HG03095 (cell line): ENCODE measurements around the gene AVPR2.

ENCODE experiments used
- ATAC-seq: cut with Tn5 transposase; IDR thresholded peaks from one replicate; pipeline ENCODE4 v1.9.1; 2021; ENCODE audit warnings: moderate library complexity; ENCODE audit not compliant: unreplicated experiment

Gene AVPR2

GRCh38 chrX:153903991-153904957 is at the start of gene AVPR2:
Gene AVPR2, plus strand, starts transcription at chrX:153904673. Its CDS starts 473 bp downstream, at chrX:153905146.
- ATAC-seq, result no peak

GRCh38 chrX:153854702-153855101 is 49.8 kb upstream of the AVPR2 start:
- ATAC-seq, result no peak

DNA sequence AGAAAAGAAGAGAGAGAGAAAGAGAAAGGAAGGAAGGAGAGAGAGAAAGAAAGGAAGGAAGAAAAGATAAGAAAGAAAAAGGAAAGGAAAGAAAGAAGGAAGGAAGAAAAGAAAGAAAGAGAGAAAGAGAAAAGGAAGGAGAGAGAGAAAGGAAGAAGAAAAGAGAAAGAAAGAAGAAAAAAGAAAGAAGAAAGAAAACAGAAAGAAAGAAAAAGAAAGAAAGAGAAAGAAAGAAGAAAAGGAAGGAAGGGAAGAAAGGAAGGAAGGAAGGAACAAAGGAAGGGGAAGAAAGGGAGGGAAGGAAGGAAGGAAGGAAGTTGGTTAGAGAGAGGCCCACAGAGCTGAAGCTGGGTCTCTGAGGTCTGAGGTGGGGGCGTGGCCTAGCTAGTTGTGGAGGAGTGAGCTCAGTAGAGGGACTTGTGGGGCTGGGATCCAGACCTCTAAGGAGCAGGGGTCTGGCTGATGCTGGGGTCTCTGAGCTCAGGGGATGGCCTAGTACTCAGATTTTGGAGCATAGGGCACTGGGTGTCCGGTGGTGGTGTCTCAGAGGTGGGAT is 47.0 kb upstream of the AVPR2 start:
- no peak for ATAC-seq

DNA sequence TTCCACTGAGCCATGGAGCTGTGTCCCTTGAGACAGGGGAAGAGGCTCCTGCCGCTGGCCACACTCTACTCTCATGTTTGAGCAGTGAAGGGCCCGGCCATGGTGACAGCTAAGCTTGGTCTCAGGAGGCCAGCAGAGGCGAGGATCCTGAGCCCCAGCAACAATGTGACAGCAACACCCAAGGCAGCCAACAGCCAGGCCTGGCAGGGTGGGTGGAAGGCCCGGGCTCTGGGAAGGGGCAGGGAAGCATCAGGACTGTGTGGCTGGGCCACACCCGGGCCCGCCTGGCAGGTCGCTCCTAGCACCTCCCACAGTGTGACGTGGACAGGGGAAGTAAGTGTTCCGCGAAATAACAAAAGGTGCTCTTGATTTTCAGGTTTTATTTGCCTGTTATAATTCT is 43.3 kb upstream of the AVPR2 start:
- ATAC-seq, result no peak

DNA sequence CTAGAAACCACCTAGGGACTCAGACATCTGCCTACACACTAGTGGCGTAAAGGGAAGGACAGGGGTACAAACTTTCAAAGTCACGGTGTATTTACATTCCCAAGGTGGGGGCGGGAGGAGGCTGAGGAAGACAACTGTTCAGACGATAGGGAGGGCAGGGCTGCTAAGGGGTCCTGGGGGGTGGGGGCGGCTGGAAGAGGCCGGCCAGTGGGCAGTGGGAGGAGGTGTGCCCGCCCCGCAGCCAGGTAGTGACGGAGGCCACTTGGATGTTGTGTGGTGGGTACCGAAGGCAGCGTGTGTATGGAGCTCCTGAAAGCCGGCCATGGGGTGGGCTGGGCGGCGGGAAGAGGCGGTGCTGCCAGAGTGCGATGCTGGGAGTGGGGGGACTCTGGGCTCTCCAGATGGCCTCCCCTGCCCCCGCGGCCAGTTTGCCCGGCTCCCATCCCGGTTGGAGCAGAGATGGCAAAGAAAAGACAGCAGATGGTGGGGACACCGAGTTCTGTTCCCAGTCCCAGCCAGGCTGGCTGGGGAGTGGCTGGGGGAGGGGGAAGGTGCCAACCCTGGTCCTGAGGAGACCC is 42.7 kb upstream of the AVPR2 start:
- no peak for ATAC-seq

DNA sequence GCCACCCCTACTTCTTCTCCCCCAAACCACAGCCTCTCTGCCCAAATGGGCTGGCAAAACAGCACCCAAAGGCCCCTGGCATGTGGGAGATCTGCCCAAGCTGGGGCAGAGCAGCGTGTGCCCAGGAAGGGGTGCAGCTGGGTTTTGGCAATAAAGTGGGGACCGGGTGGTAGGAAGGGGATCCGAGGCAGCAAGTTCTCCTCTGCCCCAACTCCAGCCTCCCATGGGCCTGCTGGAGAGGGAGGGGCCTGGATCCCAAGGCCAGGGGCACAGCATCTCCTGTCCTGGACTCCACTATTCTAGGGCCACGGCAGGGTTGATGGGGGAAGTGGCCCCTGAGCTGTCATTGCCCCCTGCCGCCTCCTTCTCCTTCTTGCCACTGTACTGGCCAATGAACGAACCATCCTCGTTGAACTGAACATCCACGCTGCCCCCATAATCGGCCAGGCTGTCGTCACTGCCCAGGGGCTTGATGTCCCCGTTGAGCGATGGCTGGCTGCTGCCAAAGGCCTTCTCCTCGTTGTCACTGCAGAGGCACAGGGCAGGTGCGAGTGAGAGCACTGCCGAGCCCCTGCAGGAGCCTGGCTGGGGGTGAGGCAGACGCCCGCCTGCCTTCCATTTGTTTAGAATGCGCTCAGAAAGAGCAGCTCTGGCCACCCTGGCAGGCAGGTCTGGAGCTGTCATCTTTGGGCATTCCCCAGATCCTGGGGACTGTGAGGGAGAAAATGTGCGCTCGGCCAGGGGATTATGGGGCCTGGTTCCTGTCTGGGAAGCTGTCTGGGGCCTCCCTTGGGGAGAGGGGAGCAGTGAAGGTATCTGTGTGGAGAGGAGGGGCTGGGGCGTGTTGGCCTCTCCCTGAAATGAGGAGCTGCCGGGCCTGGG is 41.9 kb upstream of the AVPR2 start:
- ATAC-seq, result no peak

- ATAC-seq, result no peak
These were observed 41.1 kb upstream of the AVPR2 start for GRCh38 chrX:153863251-153863991.

GRCh38 chrX:153864101-153864500 is 40.4 kb upstream of the AVPR2 start:
- ATAC-seq, result no peak

GRCh38 chrX:153864561-153865320 is 39.7 kb upstream of the AVPR2 start:
- no peak for ATAC-seq

- no peak for ATAC-seq
These were observed 39.2 kb upstream of the AVPR2 start for GRCh38 chrX:153865321-153865580.

DNA sequence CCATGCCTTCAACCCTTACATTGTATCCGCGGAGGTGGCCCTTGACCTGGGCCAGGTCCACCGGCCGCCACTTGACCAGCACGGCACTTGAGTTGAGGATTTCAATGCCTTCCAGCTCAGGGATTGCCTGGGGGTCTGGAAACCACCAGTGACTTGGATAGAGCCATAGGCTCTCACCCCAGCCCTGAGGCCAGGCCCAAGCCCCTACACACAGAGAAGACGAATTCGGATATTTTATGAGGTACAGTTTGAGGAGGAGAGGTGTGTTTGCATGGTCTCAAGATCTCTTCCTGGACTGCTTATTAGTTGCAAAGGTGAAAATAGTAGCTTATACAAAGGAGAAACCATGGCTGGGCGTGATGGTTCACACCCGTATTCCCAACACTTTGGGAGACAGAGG is 38.8 kb upstream of the AVPR2 start:
- no peak for ATAC-seq

DNA sequence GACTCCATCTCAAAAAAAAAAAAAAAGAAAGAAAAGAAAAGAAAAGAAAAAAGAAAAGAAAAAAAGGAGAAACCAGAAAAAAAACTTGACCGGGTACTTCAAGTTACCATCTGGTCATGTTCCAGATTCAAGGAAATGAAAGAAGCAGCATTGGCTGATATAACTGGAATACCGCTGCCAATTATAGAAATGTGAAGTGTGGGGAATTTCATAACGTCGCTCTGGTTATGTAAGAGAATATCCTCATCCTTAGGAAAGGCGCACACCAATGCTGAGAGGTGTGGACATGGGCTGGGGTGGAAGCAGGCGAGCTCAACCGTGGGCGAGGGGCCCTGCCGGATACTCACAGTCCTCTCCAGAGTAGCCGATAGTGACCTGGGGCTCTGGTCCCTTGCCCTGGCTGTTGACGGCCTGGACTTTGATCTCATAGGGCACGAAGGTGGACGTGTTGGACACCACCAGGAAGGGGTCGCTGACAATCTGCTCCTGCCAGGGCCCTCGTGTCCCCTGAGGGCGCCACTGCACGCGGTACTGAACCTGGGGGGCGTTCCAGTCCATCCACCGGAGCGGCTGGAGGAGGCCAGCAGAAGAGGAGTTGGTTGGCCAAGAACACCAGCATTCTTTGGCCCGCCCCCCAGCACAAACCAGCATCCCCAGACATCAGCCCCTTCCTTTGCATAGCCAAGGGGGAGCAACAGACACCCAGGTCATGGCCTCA is 38.0 kb upstream of the AVPR2 start:
- ATAC-seq, result no peak

DNA sequence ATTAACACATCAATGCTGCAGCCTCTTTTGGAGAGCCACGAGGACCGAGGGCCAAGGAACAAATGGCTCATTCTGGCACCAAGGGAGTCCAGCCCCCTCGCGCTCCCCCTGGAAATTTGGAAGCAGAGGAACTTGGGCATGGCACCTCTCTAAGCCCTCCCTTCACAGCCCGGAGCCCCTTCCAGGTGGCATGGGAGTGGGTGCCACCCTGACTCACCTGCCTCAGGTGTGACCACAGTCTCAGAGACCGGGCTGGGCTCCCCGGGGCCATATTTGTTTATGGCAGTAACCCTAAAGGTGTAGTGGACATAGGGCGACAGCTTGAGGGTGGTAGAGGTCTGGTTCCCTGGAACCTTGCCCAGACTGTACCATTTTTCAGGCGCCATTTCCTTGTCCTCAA is 37.3 kb upstream of the AVPR2 start:
- ATAC-seq, result no peak

GRCh38 chrX:153867671-153868070 is 36.8 kb upstream of the AVPR2 start:
- no peak for ATAC-seq

- no peak for ATAC-seq
These were observed 35.6 kb upstream of the AVPR2 start for GRCh38 chrX:153868576-153869472.

DNA sequence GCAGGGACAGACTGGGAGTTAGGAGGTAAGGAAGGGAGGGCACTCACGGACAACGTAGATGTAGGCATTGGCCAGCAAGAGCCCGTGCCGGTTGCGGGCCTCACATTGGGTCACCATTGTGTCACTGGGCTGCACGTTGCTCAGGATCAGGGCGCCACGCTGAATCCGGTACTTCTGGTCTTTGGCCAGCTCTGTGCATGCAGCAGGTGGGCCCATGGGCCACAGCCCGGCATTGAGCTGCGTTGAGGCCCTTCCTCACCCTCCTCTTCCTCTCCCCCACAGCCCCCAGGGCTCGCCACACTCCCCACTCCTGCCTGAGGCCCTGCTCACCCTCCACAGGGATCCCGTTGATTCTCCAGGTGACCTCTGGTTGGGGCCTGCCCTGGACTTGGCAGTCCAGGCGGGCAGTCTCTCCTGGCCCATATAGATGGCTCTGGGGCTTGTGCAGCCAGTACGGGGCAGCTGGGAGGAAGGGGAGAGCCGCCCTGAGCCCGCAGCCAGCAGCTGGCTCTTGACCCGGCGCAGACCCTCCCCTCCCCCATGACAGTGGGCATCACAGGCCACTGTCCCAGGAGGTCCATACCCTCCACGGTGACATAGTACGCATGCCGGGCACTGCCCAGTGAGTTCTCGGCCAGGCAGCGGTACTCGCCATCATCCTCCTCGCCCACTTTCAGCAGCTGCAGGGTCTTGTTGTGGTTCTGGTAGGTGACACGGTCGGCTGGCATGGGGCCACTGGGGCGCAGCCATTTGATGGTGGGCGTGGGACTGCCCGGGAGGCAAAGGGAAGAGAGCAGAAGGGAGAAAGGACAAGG is 34.8 kb upstream of the AVPR2 start:
- ATAC-seq, result no peak

DNA sequence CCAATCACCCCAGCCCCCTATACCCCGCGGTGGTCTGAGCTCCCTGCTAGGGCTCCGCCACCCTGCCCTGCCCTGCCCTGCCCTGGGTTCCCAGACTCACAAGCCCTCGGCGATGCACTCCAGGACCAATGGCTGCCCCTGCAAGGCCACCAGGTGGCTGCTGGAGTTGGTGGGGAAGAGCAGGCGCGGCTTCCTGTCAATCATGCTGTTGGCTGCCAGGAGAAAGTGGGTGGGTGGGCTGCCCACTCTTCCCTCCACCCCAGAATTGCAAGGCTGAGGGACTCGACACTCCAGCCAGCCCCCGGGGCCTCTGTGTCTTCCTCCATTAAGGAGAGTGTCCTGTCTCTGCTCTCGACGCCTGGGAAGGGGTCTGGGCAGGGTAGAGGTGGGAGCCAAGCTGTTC is 34.2 kb upstream of the AVPR2 start:
- no peak for ATAC-seq
